GM21528 (cell line): ENCODE results near the gene INTS1.

Experiments used
- ATAC-seq: cut with Tn5 transposase; IDR thresholded peaks from one replicate; pipeline ENCODE4 v1.9.1; 2021; ENCODE audit warnings: mild to moderate bottlenecking, moderate library complexity; ENCODE audit not compliant: unreplicated experiment, low FRiP score

INTS1 gene

GRCh38 chr7:1542329-1542728 lies 38.1 kb upstream of the INTS1 start:
- no peak for ATAC-seq

- no peak for ATAC-seq
These were observed 37.4 kb upstream of the INTS1 start for GRCh38 chr7:1541431-1542162.

- ATAC-seq = no peak
These were observed 36.6 kb upstream of the INTS1 start for GRCh38 chr7:1540776-1541271.

- no peak for ATAC-seq
These were observed 35.9 kb upstream of the INTS1 start for GRCh38 chr7:1539882-1540775.

GRCh38 chr7:1539181-1539881 lies 35.1 kb upstream of the INTS1 start:
- ATAC-seq = no peak

GRCh38 chr7:1538544-1539180 lies 34.5 kb upstream of the INTS1 start:
- no peak for ATAC-seq

GRCh38 chr7:1537535-1538412 lies 33.6 kb upstream of the INTS1 start:
- ATAC-seq = no peak

- no peak for ATAC-seq
These were observed 32.8 kb upstream of the INTS1 start for GRCh38 chr7:1536743-1537534.

- ATAC-seq = no peak
These were observed 32.2 kb upstream of the INTS1 start for GRCh38 chr7:1536455-1536742.

- no peak for ATAC-seq
These were observed 31.7 kb upstream of the INTS1 start for GRCh38 chr7:1535701-1536454.

GRCh38 chr7:1535100-1535458 lies 30.9 kb upstream of the INTS1 start:
- ATAC-seq = no peak

- no peak for ATAC-seq
These were observed 30.3 kb upstream of the INTS1 start for GRCh38 chr7:1534330-1535099.

GRCh38 chr7:1533547-1534329 lies 29.5 kb upstream of the INTS1 start:
- no peak for ATAC-seq

- ATAC-seq = no peak
These were observed 29.0 kb upstream of the INTS1 start for GRCh38 chr7:1533255-1533546.

GRCh38 chr7:1532456-1533254 lies 28.5 kb upstream of the INTS1 start:
- ATAC-seq = no peak

- no peak for ATAC-seq
These were observed 27.8 kb upstream of the INTS1 start for GRCh38 chr7:1531979-1532455.
